Measurements from ENCODE around the gene SOD2. TPM values are rescaled to one million over a fixed set of nuclear protein-coding genes. Genes with fewer than 3 reads are reported as not detected.

The SOD2 gene
- total RNA-seq (2021; ENCODE audit: unreplicated experiment) (180 TPM), Bru-seq, nascent RNA (percentile 90 among the genes with signal in this experiment), BruChase-seq, experiment 1, labeled RNA remaining after a 2-hour chase (percentile 98 among the genes with signal in this experiment), BruChase-seq, experiment 2, labeled RNA remaining after a 6-hour chase (percentile 98 among the genes with signal in this experiment)
- polyA plus RNA-seq (2012; ENCODE audit: insufficient read length), result 137 TPM
- long read RNA-seq, full-length matches to known transcripts, result 258 of 293 reads
- long read RNA-seq, partial matches to known transcripts, result 24 of 293 reads
- long read RNA-seq, other reads (novel, unspliced or antisense), result 11 of 293 reads

GRCh38 chr6:159693128-159693893 is at the start of gene SOD2:
Gene SOD2, minus strand, starts transcription at chr6:159693241. Its CDS starts 74 bp downstream, at chr6:159693167.
- in situ Hi-C loops (cut with HindIII; ENCODE audit: low pct_unique_long_range_greater_than_20kb, low sequenced_read_pairs), result no loop called here
- peak; percentile 87 for TF ChIP-seq POLR2AphosphoS5 (IDR thresholded peaks at IDR 0.05; ENCODE audit: low read depth, low read length)
- TF ChIP-seq TCF7L2 (IDR thresholded peaks at IDR 0.05; ENCODE audit: low read depth, low read length), result peak; percentile 55; the same call in 1 of the 2 replicates
- 0 out of 2 replicates have a peak, but pooled peaks have one; percentile 56 for TF ChIP-seq SIN3A (IDR thresholded peaks at IDR 0.05; ENCODE audit: borderline replicate concordance, insufficient read depth, low read depth, low read length)
- no peak for TF ChIP-seq REST (IDR thresholded peaks at IDR 0.05; ENCODE audit: insufficient read depth in 1 of 2, low read depth in 2 of 2, low read length in 1 of 2)
- ATAC-seq (peak; percentile 92), DNase-seq (ENCODE audit: low read depth, low spot score) (no peak)
- intact Hi-C loops (cut with micrococcal nuclease; ENCODE audit: unreplicated experiment), result loop anchor here (5.0 kb wide), 2 partner anchors 34 to 94 kb away; partner anchors contain the start of genes TCP1 and WTAP
- peak within 1 kb of the TSS; percentile 69 to 72 for H3K4me3 ChIP-seq (ENCODE audit: low read depth in 2 of 2, low read length in 2 of 2)
- BruUV-seq (replicated peaks), result no TSS peak
- peaks cover 3% of the 10 kb centered on the region; the same call in 1 of the 2 replicates for H3K36me3 ChIP-seq (ENCODE audit: control insufficient read depth, insufficient read depth, low read length)
- ChIA-PET POLR2A (interaction anchor here (1.1 kb wide), 1 partner anchor 33 kb away, joined by 4 read pairs; the partner anchor contains the start of gene WTAP), CTCF (no interaction called here)
- peak within 1 kb of the TSS; percentile 95 for H3K27ac ChIP-seq (ENCODE audit: low read length)
- H3K9me3 ChIP-seq (ENCODE audit: control insufficient read depth, insufficient read depth, low read depth, low read length), result no peaks in the 10 kb centered on the region
- H3K27me3 ChIP-seq (ENCODE audit: control insufficient read depth, insufficient read depth, low read length), result no peaks in the 10 kb centered on the region
- peaks cover 21% of the 10 kb centered on the region for H3K4me1 ChIP-seq (ENCODE audit: control insufficient read depth, insufficient read depth, low read length)

GRCh38 chr6:159742165-159742564 is 49.1 kb upstream of the SOD2 start:
- no peak for DNase-seq (ENCODE audit: low read depth, low spot score)
- intact Hi-C loops (cut with micrococcal nuclease; ENCODE audit: unreplicated experiment) (no loop called here), in situ Hi-C loops (cut with HindIII; ENCODE audit: low pct_unique_long_range_greater_than_20kb, low sequenced_read_pairs) (no loop called here)
- no TSS peak for BruUV-seq (replicated peaks)
- Histone ChIP-seq H3K36me3 (ENCODE audit: control insufficient read depth, insufficient read depth, low read length) (peaks cover 74% of the 10 kb centered on the region), H3K4me3 (ENCODE audit: low read depth in 2 of 2, low read length in 2 of 2) (no peak overlapping the region), H3K4me1 (ENCODE audit: control insufficient read depth, insufficient read depth, low read length) (no peaks in the 10 kb centered on the region), H3K27ac (ENCODE audit: low read length) (no peak overlapping the region), H3K9me3 (ENCODE audit: control insufficient read depth, insufficient read depth, low read depth, low read length) (no peaks in the 10 kb centered on the region), H3K27me3 (ENCODE audit: control insufficient read depth, insufficient read depth, low read length) (no peaks in the 10 kb centered on the region)
- POLR2A ChIA-PET, result no interaction called here
- TF ChIP-seq CTCF (IDR thresholded peaks at IDR 0.05), result no peak
- TF ChIP-seq REST (IDR thresholded peaks at IDR 0.05; ENCODE audit: insufficient read depth in 1 of 2, low read depth in 2 of 2, low read length in 1 of 2), result no peak
- no peak for TF ChIP-seq SIN3A (IDR thresholded peaks at IDR 0.05; ENCODE audit: borderline replicate concordance, insufficient read depth, low read depth, low read length)
- no peak for TF ChIP-seq POLR2AphosphoS5 (IDR thresholded peaks at IDR 0.05; ENCODE audit: low read depth, low read length)
- no peak for TF ChIP-seq TCF7L2 (IDR thresholded peaks at IDR 0.05; ENCODE audit: low read depth, low read length)
- CTCF ChIA-PET, result no interaction called here
- ATAC-seq, result no peak
